HG03025 (cell line): Measurements from ENCODE around the gene MOGAT1.
"Not testable (repeated sequence)": the region's sequence is repeated elsewhere in the genome, so short reads cannot be mapped to it uniquely, and the experiment has no call there.

Source experiments
- ATAC-seq: cut with Tn5 transposase; IDR thresholded peaks from one replicate; pipeline ENCODE4 v1.9.1; 2021; ENCODE audit warnings: mild to moderate bottlenecking, moderate library complexity; ENCODE audit not compliant: unreplicated experiment, low FRiP score

MOGAT1 gene

GRCh38 chr2:222669353-222669752 is 2.1 kb upstream of the MOGAT1 start:
- no peak for ATAC-seq

DNA sequence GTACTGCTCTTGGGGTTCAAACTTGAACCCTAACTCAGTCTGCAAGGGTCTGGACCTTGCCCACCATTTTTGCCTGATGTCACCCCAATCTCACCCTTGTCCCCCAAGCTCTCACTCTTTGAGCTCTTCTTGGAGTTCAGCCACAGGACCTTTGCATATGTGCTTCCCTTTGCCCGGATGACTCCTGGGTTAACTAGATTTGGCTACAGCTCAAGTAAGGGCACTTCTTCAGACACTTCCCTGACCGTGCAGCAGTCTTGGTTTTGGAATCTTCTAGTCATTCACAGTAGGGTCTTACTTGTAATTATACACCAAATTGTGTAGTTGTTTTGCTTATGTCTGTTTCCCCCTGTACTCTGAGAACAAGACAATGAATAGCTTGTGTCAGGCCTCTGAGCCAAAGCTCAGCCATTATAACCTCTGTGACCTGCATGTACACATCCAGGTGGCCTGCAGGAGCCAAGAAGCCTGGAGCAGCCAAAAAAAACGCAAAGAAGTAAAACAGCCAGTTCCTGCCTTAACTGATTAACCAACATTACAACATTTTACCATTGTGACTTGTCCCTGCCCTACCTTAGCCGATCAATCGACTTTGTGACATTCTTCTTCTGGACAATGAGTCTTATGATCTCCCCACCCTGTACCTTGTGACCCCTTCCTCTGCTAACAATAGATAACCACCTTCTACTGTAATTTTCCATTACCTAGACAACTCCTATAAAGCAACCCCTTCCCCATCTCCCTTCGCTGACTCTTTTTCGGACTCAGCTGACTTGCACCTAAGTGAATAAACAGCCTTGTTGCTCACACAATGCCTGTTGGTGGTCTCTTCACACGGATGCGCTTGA is 1.0 kb upstream of the MOGAT1 start:
- ATAC-seq = no peak

- no peak for ATAC-seq
Measured at GRCh38 chr2:222672068-222672401, 577 bp downstream of the MOGAT1 start.

DNA sequence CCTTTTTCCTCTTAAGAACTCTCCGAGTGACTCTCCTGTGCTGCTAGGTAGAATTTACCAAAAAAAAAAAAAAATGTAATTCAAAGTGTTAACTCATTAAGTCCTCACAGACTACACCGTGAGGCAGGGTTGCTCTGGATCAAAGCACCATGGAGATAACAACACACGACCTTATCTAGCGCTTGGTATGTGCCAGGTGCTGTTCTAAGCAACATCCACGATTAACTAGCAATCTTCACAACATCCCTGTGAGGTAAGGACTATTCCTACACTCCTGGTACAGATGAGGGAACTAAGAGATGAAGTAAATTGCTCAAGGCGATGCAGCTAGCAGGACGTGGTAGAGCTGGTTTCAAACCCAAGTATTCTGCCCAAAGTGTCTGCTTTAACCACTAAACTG is 1.8 kb downstream of the MOGAT1 start:
- ATAC-seq = no peak

DNA sequence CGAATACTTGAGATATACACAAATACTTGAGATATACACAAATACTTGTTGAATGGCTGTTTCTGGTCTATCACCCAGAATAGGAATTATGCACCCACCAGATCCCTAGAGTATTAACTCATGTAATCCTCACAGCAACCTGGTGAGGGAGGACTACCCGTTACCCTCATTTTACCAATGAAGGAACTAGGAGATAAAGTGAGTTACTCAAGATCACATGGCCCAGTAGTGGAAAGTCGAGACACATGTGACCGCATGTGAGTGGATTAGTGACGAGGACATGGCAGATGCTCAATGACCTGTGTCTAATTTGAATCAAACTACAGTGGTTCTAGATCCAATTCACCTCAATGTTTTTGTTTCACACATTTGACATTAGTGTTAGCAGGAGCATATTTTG is 2.4 kb downstream of the MOGAT1 start:
- ATAC-seq = no peak

DNA sequence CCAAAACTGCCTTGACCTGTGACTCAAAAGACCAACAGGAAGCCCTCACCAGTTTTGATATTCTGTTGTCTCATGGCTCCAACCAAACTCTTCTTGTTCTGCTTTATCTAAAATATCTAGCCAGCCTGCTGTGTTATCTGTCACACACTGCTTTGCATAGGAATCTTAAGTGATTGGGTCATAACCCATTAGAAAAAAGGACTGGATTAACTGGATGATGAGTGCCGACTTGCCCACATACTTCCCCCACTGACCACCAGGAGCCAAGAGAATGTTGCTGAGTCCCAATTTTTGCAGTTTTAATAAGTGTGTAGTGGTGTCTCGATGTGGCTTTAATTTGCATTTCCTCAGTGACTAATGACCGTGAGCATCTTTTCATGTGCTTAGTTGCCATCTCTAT is 6.5 kb downstream of the MOGAT1 start:
- no peak for ATAC-seq

DNA sequence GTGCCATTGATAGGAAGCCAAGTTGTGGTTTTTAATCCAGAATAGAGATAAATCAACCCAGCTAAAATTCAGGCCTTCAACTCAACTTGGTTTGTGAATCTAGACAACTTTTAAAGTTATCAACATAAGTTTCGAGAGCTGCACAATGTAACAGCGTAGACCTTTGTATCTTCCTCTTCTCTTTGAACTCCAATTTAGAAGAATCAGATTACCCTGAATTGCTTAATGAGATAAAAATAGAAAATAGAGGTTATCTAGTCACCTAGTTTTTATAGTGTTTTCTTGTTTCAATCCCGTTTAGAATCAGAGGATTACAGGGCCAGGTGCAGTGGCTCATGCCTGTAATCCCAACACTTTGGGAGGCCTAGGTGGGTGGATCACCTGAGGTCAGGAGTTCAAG is 12.3 kb downstream of the MOGAT1 start:
- ATAC-seq = no peak

DNA sequence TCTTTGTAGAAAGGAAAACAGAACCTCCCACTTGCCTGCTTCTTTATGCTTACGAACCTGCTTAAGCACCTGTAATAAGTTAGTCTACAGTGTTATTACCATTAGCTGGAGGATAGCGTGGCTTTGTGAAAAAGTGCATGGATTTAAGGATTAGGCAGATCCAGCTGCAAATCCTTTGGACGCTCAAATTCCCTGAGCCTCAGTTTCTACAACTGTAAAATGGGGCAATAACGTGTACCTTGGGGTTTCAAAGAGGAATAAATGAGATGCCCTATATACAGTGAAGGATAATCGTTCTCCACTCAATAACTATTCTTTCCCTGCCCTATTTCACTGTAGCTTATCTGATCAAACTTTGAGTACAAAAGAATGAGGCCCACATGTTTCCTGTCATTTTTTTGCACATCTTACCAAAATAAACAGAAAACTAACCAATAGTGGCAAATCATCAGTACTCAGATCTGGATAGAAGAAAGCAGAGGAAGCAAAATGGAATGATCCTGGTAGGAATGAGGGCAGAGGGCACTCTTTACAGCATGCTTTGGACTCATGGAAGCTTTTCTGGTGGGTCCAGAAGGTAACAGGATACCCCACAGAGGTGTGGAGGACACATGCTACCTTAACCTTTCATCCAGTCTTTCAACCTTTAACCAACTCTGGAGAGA is 14.8 kb downstream of the MOGAT1 start:
- ATAC-seq = no peak

DNA sequence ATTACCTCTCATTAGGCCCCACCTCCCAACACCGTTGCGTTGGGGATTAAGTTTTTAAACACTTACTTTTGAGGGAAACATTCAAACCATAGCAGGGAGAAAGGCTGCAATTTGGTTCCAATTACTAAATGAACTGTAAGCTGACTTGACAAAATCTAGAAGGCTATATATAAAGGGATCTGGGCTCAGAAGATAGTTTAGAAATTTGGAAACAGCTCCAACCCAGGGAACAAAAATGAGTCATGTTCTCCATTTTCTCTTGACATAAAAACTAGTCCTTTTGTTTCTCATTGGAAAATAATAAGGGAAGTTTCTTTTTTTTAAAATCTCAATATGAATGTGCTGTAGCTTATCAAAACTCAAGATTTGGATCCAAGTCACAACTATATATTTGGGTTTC is 17.5 kb downstream of the MOGAT1 start:
- no peak for ATAC-seq

DNA sequence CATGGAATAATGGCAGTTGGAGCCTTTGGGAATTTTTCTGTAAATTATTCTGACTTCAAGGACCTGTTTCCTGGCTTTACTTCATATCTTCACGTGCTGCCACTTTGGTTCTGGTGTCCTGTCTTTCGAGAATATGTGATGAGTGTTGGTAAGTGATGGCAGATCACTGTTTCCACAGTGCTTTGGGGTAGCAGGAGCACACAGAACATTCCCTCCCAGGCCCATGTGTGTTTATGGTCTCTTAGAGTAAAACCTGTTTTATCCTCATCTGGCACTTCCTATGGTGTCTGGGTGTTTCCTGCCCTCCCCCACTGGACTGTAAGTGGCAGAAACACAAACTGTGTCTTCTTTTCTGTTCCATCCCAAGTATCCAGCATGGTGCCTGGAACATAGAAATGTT is 17.9 kb downstream of the MOGAT1 start:
- no peak for ATAC-seq

- ATAC-seq = peak; percentile 96
Measured at GRCh38 chr2:222690564-222691200, 19.2 kb downstream of the MOGAT1 start.

GRCh38 chr2:222693413-222693812 is 22.0 kb downstream of the MOGAT1 start:
- ATAC-seq = not testable (repeated sequence)

- ATAC-seq = no peak
Measured at GRCh38 chr2:222693837-222694236, 22.4 kb downstream of the MOGAT1 start.

DNA sequence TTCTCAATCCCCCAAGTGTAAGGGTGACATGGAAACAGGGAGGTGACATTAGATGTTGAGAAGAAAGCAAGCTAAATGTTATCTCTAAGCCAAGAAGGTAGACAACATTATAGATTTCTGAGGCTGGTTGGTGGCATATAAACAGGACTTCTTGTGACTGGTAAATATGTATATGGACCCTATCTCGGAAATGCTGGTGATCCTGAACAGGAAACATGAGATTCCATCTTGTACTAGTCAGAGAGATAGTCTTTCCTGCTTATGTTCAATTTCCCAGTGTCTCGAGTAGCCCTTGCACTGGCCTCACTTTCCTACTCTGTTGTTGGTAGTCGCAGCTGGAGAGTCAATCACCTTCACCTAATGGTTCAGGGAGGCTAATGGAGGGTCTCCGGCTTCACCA is 26.8 kb downstream of the MOGAT1 start:
- ATAC-seq = no peak

DNA sequence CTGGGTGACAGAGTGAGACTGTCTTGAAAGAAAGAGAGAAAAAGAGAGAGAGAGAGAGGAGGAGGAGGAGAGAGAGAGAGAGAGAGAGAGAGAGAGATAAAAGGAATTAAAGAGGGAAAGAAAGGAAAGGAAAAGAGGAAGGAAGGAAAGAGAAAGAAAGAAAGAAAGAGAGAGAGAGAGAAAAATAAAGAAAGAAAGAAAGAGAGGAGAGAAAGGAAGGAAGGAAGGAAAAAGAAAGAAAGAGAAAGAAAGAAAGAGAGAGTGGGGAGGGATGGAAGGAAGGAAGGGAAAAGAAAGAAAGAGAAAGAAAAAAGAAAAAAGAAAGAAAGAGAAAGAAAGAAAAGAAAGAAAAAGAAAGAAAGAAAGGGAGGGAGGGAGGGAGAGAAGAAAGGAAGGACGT is 29.8 kb downstream of the MOGAT1 start:
- ATAC-seq = no peak

- ATAC-seq = no peak
Measured at GRCh38 chr2:222701721-222702131, 30.3 kb downstream of the MOGAT1 start.

DNA sequence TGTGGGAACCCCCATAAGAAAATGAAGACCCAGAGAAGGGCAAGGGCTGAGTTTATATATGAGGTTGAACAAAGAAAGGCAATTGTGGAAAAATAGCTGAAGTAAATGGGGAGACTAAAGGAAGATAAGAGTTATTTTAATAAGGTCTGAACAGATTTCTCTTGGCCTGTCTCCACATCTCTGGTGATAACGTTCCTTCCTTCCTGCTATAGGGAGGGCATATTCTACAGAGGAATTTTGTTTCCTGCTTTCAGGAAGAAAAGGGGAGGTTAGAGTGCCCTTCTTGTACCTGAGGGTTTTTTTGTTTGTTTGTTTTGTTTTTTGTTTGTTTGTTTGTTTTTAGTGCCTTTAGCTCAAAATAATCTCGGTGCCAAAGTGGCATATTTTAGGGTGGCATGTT is 31.6 kb downstream of the MOGAT1 start:
- no peak for ATAC-seq

DNA sequence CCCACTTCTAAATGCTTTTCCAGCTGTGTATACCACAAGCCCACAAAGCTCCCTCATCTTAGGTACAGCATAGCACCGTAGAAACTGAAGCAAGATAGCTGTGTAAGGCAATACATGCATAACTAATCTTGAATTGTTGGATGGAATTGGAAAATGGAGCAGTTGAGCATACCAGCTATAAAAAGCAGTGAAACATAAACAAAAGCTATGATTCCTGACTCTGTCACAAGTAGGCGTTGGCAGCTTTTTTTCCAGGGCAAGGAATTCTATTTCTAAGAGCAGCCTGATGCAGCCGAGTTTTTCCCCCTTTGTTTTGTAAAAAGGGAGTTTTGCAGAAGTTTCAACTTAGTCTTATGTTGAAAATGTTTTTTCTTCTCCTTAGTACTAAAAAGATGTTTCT is 32.4 kb downstream of the MOGAT1 start:
- ATAC-seq = no peak

DNA sequence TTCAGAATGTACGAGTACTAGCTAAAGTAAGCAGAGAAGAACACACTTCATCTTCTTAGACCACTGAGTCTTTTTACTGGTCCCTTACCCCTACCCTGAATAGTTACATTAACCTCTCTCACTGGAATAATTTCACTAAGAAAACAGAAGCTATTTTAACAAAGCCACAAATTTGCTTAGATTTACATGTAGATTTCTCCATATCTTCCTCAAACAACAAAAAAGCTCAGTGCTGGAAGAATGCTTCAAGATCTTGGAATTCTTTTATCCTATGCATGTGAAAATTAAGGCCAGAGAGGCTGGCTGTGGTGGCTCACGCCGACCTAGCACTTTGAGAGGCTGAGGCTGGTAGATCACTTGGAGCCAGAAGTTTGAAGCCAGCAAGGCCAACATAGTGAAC is 35.2 kb downstream of the MOGAT1 start:
- no peak for ATAC-seq

GRCh38 chr2:222707102-222707688 is 35.7 kb downstream of the MOGAT1 start:
- no peak for ATAC-seq

DNA sequence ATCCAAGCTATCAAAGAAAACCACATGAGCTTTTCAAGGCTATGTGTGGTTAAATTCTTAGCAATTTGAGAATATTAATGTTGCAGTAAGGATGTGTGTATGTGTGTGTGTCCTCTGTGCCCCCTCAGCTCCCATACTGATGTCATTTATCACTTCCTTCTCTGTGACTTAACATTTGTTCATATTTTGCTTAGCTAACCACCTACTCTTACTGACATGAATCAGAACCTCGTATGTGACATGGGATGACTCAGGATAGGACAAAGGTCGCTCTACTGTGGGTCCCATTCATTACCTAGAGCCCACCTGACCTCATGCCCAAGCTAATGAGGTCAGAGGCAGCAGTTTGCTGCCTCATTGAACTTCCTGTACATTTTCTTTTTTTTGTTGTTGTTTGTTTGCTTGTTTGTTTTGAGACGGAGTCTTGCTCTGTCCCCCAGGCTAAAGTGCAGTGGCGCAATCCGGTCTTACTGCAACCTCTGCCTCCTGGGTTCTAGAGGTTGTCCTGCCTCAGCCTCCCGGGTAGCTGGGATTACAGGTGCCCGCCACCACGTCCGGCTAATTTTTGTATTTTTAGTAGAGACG is 36.3 kb downstream of the MOGAT1 start:
- no peak for ATAC-seq
